ENCODE data around the gene TSPAN2. TPM values are rescaled to one million over a fixed set of nuclear protein-coding genes. Genes with fewer than 3 reads are reported as not detected.

TSPAN2 gene
- total and polyA plus RNA-seq, 2 donors (not counting 3 experiments of a cell fraction or from before 2014, with no cell fraction given), result 1.5 to 5.0 TPM

GRCh38 chr1:115098979-115099692, 9.8 kb upstream of the TSPAN2 start:
- Histone ChIP-seq H3K9ac (replicated peaks; ENCODE audit: extremely low read depth, insufficient read depth, low read length) (peak overlapping the region; percentile 17), H3K9me3 (replicated peaks; ENCODE audit: control insufficient read depth, insufficient read depth, low read length) (no peaks in the 10 kb centered on the region), H4K20me1 (replicated peaks; ENCODE audit: control insufficient read depth, extremely low read depth, insufficient read depth, low read length) (no peaks in the 10 kb centered on the region), H3K79me2 (ENCODE audit: control insufficient read depth, insufficient read depth, low read length) (no peaks in the 10 kb centered on the region), H3K4me2 (ENCODE audit: insufficient read depth, low read length) (peak overlapping the region; percentile 51), H3K36me3 (ENCODE audit: control insufficient read depth in 2 of 2, extremely low read depth in 1 of 2, insufficient read depth in 2 of 2, low read length in 2 of 2) (no peaks in the 10 kb centered on the region), H3K27ac (ENCODE audit: insufficient read depth, low read depth, low read length) (no peak overlapping the region), H3K27me3 (ENCODE audit: control insufficient read depth in 2 of 2, insufficient read depth in 2 of 2, low read length in 2 of 2) (peaks cover 0 to 1% of the 10 kb centered on the region in 2 experiments), H3K9me1 (replicated peaks; ENCODE audit: control insufficient read depth, extremely low read depth, insufficient read depth, low read length) (no peaks in the 10 kb centered on the region), H3K4me1 (ENCODE audit: control insufficient read depth, extremely low read depth, insufficient read depth, low read length) (no peaks in the 10 kb centered on the region), H2AFZ (ENCODE audit: low read depth, low read length) (no peak overlapping the region), H3K4me3 (replicated peaks in 1 of 3; ENCODE audit: insufficient read depth in 1 of 3, low read depth in 1 of 3, low read length in 3 of 3) (peak overlapping the region in 1 of 3 experiments; percentile 48)
- no TSS peak for BruUV-seq (replicated peaks)
- DNase-seq (ENCODE audit: low read depth, low spot score), result peak; percentile 65
- dilution Hi-C loops (cut with MboI; ENCODE audit: extremely low pct_ligation_motif_present, low sequenced_read_pairs) (no loop called here), intact Hi-C loops (cut with micrococcal nuclease) (no loop called here)
- no peak for FAIRE-seq
- ChIA-PET CTCF (interaction anchor here (1.8 kb wide), 2 partner anchors 14 to 46 kb away, joined by 6 to 8 read pairs; no protein-coding TSS in a partner anchor), POLR2A (no interaction called here)
- TF ChIP-seq FOS (IDR thresholded peaks at IDR 0.05; ENCODE audit: borderline replicate concordance, insufficient read depth, low read length) (no peak), MYC (IDR thresholded peaks at IDR 0.05; ENCODE audit: low read depth, low read length) (no peak), EZH2 (IDR thresholded peaks at IDR 0.05; ENCODE audit: borderline replicate concordance, low read depth, low read length, severe bottlenecking) (no peak), POLR2A (IDR thresholded peaks at IDR 0.05; ENCODE audit: low read depth, low read length) (no peak), GATA2 (IDR thresholded peaks at IDR 0.05; ENCODE audit: insufficient read depth, insufficient read length, low read depth, low read length) (no peak), POLR2AphosphoS5 (IDR thresholded peaks at IDR 0.05; ENCODE audit: insufficient read depth, low read depth, low read length) (no peak), JUN (IDR thresholded peaks at IDR 0.05; ENCODE audit: borderline replicate concordance, insufficient read depth, insufficient read length, low read depth) (no peak), MAX (IDR thresholded peaks at IDR 0.05; ENCODE audit: insufficient read depth, insufficient read length) (no peak)
- TF ChIP-seq, protein P1, sequence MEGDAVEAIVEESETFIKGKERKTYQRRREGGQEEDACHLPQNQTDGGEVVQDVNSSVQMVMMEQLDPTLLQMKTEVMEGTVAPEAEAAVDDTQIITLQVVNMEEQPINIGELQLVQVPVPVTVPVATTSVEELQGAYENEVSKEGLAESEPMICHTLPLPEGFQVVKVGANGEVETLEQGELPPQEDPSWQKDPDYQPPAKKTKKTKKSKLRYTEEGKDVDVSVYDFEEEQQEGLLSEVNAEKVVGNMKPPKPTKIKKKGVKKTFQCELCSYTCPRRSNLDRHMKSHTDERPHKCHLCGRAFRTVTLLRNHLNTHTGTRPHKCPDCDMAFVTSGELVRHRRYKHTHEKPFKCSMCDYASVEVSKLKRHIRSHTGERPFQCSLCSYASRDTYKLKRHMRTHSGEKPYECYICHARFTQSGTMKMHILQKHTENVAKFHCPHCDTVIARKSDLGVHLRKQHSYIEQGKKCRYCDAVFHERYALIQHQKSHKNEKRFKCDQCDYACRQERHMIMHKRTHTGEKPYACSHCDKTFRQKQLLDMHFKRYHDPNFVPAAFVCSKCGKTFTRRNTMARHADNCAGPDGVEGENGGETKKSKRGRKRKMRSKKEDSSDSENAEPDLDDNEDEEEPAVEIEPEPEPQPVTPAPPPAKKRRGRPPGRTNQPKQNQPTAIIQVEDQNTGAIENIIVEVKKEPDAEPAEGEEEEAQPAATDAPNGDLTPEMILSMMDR (IDR thresholded peaks at IDR 0.05; ENCODE audit: extremely low read depth in 1 of 2, insufficient read depth in 1 of 2, low read depth in 1 of 2, low read length in 2 of 2), result no peak

Data from endothelial cell of umbilical vein (primary cell).